PC-3 (cell line): ENCODE results near the gene DNAJB6.

Source experiments
- EZH2 ChIP-seq: fragments of 300-600 bp; sonication (generic); IDR thresholded peaks from one replicate; pipeline ENCODE4 v1.6.1; 2017; ENCODE audit warnings: antibody characterized with exemption, mild to moderate bottlenecking, low read length; ENCODE audit not compliant: unreplicated experiment
- EZH2phosphoT487 ChIP-seq: fragments of 300-600 bp; sonication (generic); IDR thresholded peaks from 2 replicates; pipeline ENCODE4 v1.6.1; 2018; ENCODE audit warnings: mild to moderate bottlenecking, antibody characterized with exemption, low read length, borderline replicate concordance
- TF ChIP-seq, protein P1 (sequence below): fragments of 300-600 bp; sonication (generic); conservative IDR thresholded peaks from 2 replicates; pipeline ENCODE4 v1.5.1; 2017; ENCODE audit warnings: antibody characterized with exemption, low read depth, mild to moderate bottlenecking, low read length

- TF ChIP-seq, protein P1, sequence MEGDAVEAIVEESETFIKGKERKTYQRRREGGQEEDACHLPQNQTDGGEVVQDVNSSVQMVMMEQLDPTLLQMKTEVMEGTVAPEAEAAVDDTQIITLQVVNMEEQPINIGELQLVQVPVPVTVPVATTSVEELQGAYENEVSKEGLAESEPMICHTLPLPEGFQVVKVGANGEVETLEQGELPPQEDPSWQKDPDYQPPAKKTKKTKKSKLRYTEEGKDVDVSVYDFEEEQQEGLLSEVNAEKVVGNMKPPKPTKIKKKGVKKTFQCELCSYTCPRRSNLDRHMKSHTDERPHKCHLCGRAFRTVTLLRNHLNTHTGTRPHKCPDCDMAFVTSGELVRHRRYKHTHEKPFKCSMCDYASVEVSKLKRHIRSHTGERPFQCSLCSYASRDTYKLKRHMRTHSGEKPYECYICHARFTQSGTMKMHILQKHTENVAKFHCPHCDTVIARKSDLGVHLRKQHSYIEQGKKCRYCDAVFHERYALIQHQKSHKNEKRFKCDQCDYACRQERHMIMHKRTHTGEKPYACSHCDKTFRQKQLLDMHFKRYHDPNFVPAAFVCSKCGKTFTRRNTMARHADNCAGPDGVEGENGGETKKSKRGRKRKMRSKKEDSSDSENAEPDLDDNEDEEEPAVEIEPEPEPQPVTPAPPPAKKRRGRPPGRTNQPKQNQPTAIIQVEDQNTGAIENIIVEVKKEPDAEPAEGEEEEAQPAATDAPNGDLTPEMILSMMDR = no peak
- TF ChIP-seq EZH2 (no peak), EZH2phosphoT487 (no peak)
Measured at GRCh38 chr7:157423886-157424565, 87.2 kb downstream of the DNAJB6 start.
